NCI-H1105 treated with DMSO at 0.1 percent for 48 hours (cell line): ENCODE results near the gene PRR36.
"Not testable (repeated sequence)": the region's sequence is repeated elsewhere in the genome, so short reads cannot be mapped to it uniquely, and the experiment has no call there.

Experiments
- DNase-seq: peaks from one replicate; lab custom pipeline; 2025; lab: John Stamatoyannopoulos, UW

PRR36 gene

GRCh38 chr19:7874076-7874896, at the start of gene PRR36:
PRR36 (minus strand) TSS chr19:7874390; CDS start chr19:7873689, 701 bp downstream.
- peak; percentile 91 for DNase-seq

- no peak for DNase-seq
Observed at GRCh38 chr19:7923295-7924191, 49.4 kb upstream of the PRR36 start.

DNA sequence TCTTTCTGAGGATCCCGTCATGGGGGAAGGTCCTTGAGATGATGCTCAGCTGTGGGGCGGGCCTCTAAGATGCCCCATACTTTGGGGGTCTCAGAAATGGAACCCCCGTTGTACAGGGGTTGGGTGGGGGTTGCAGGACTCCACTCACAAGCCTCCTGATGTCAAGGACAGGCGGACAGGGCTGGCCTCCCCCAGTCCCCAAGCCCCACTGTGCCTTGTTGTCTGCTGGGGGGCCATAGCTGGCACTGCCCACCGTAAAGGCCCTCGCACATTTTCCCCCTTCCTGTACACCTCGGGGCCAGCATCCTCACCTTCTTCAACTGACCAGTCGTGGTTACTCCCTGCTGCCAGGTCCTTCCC, 48.6 kb upstream of the PRR36 start:
- DNase-seq: no peak

DNA sequence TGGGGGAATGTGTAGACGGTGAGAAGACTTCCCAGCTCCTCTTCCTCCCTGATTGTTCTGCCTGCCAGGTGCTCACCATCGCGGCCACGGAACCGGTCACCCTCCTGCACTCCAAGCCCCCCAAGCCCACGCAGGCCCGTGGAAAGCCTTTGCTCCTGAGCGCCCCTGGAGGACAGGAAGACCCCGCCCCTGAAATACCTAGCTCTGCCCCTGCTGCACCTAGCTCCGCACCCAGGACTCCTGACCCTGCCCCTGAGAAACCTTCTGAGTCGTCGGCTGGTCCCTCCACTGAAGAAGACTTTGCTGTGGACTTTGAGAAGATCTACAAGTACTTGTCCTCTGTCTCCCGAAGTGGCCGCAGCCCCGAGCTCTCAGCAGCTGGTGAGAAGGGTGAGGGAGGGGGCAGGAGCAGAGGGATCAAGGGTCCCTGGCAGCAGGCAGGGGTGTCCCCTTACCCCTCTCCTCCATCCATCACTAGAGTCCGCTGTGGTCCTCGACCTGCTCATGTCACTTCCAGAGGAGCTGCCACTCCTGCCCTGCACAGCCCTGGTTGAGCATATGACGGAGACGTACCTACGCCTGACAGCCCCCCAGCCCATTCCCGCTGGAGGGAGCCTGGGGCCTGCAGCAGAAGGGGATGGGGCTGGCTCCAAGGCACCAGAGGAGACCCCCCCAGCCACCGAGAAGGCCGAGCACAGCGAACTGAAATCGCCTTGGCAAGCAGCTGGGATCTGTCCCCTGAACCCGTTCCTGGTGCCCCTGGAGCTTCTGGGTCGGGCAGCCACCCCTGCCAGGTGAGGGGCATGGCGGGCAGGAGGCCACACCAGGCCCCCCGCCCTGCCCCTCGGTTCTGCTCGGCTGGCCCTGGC, 48.0 kb upstream of the PRR36 start:
- DNase-seq: no peak

GRCh38 chr19:7921302-7921966, 47.2 kb upstream of the PRR36 start:
- peak; percentile 40 for DNase-seq

DNA sequence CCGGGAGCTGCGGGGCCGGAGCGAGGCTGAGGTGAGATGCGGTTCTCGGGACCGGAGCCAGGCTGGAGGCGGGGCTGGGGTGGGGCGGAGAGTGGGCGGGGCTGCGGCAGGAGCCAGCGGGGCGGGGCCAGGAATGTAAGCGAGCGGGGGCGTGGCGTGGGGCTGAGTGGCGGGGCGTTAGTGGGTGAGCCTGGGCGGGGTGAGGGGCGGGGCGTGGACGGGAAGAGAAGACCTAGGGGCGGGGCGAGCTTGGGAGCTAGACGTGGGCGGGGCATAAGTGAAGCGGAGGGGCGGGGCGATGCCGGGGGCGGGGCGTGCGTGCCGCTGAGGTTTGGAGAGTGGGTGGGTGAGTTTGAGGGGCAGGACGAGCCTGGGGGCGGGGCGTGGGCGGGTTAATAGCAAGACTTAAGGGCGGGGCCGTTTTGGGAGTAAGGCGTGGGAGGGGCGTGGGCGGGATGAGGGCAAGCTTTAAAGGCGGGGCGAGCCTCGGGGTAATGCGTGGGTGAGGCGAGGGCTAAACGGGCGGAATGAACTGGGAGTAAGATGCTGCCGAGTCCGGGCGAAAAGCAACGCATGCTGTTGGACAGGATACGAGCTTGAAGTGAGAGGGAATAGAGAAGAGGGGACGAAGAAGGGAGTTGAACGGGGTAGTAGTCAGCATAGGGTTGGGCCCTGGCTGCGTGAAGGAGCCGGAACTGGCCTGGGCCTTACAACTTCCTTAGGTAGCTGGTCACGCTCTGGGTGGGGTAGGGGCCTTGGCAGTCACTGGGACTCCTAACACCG, 46.5 kb upstream of the PRR36 start:
- DNase-seq: peak; percentile 95

- DNase-seq: peak; percentile 90
Observed at GRCh38 chr19:7919610-7920518, 45.7 kb upstream of the PRR36 start, which contains the start of gene SNAPC2. SNAPC2 (plus strand) TSS chr19:7920338; CDS start chr19:7920367, 29 bp downstream.

- no peak for DNase-seq
Observed at GRCh38 chr19:7918615-7919421, 44.6 kb upstream of the PRR36 start.

- DNase-seq: not testable (repeated sequence)
Observed at GRCh38 chr19:7918062-7918614, 43.9 kb upstream of the PRR36 start.

DNA sequence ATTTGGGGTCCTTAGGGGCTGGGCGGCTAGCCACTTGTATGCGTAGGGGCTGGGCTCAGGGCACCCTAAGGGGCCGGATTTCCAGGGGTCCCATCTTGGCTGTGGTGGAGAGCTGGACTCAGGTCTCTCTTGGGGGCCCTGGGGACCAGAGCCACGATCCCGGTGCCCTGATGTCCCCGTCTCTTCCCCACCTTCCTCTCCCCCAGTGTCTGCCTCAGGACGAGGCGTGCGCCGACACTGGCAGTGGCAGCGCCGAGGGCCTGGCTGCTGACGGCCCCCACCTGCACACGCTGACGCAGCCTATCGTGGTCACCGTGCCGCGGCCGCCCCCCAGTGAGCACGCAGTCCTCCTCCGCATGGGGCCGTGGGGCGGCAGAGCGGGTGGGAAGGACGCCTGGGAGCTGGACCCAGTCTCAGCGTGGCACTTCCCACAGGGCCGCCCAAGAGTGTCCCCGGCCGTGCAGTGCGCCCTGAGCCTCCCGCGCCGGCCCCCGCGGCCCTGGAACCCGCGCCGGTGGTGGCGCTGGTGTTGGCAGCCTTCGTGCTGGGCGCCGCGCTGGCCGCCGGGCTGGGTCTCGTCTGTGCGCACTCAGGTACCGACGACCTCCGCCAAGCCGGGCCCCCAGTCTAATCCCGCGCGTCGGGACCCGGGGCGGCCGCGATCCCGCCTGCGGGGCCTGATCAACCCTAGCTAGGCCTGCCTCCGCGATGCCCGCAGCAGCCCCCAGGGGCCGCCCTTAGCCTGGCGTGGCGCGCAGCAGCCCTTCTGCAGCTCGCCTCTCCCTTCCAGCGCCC, 43.3 kb upstream of the PRR36 start:
- peak; percentile 39 for DNase-seq

DNA sequence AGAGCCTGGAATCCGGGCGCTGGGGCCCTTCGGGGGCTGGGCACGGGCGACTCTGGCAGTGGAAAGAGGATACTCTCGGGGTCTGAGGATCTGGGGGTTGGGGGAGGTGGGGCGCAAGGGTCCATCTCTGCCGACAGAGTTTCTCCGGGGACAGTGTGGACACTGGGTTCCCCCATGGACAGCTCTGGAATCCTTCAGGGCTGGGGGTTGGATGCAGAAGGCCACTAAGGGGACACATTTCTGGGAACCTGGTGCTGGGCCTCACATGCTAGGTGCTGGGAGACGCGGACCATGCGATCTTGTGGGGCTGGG, 42.7 kb upstream of the PRR36 start:
- no peak for DNase-seq

- no peak for DNase-seq
Observed at GRCh38 chr19:7916103-7916954, 42.1 kb upstream of the PRR36 start.

GRCh38 chr19:7915250-7916102, 41.3 kb upstream of the PRR36 start:
- DNase-seq: no peak

DNA sequence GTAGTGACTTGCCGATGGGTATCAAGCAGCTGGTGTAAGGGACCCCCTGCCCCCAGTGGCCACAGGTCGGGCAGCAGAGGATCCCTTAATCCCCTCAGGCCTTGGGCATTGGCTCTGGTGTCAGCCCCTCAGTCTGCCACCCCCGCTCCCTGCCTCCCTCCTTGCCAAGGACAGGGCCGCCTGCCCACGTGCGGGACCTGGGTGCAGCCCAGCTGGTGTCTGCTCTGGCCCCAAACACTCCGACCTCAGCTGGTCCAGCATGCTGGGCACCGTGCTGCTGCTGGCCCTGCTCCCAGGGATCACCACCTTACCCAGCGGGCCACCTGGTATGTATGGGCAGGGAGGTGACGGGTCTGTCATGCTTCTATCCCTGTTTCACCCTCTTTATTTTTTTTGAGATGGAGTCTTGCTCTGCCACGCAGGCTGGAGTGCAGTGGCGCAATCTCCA, 40.4 kb upstream of the PRR36 start, which contains the start of gene TGFBR3L:
Gene TGFBR3L (plus strand): TSS at position 233 of the 448 bp plus-strand sequence.
- DNase-seq: no peak

DNA sequence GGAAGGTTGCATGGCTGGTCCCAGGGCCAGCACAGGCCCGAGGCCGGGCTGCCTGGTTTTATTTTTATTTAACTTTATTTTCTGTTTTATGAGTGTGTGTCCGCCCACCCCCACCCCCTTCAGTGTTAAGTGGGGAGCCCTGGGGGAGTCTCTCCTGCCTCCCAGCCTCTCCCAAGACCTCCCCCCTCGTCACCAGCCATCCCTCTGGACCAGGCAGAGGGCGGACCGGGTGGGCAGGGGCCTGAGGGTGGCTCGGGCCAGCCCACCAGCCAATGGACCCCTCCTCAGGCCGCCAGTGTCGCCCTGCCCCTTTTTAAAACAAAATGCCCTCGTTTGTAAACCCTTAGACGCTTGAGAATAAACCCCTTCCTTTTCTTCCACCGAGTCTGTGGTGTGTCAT, 39.9 kb upstream of the PRR36 start:
- DNase-seq: no peak

DNA sequence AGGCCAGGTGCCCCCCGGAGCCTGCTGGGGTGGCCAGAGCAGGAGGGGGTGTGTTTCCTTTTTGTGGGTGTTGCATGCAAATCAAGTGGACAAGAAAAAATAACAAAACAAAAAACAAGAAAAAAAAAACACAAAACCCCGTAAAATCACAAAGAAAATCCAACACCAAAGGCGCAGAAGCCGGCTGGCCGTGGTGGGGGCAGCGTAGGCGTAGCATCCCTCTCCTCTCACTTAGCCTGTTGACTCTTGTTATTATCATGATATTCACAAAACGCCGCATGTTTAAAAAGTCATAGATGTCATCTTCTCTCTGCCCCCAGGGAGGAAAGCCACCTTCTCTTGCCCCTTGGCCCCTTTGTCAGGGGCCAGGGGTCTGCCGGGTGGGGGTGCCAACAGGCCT, 39.5 kb upstream of the PRR36 start:
- DNase-seq: no peak
